H1 (cell line): ENCODE measurements around the gene MAGEB2. TPM values are rescaled to one million over a fixed set of nuclear protein-coding genes. Genes with fewer than 3 reads are reported as not detected.

Source experiments
- CTCF ChIA-PET: fragments of 300-600 bp; sonication (Branson Sonifier 250); formaldehyde crosslinking; loops from one replicate; lab custom pipeline; 2021; ENCODE audit not compliant: partially characterized antibody; lab: Charles Lee
- POLR2A ChIA-PET: fragments of 300-600 bp; sonication (Branson Sonifier 250); formaldehyde crosslinking; loops from one replicate; lab custom pipeline; 2021; ENCODE audit warnings: inconsistent platforms; ENCODE audit not compliant: partially characterized antibody; lab: Charles Lee
- DNase-seq, 2 experiments: peaks; one replicate each; pipeline versions ENCODE4 v3.0.0 to v3.0.0-alpha.2; 2010 to 2022; ENCODE audit warnings: low spot score in 2 of 2, low read depth in 1 of 2, mixed read lengths in 1 of 2
- FAIRE-seq: peaks from 2 replicates; lab custom pipeline; 2011; peaks lifted over from hg19 to GRCh38; lab: Jason Lieb, UNC
- H2AFZ ChIP-seq: 2 replicates; pipeline ENCODE4 v1.8.1; 2012; ENCODE audit warnings: low read length, inconsistent platforms
- H2AK5ac ChIP-seq: 2 replicates; pipeline ENCODE4 v1.6.1; 2013; ENCODE audit warnings: low read depth, low read length
- H2BK120ac ChIP-seq: replicated peaks from 2 replicates; pipeline ENCODE3; 2013; ENCODE audit warnings: low read depth, low read length, inconsistent platforms
- H2BK12ac ChIP-seq: 2 replicates; pipeline ENCODE4 v1.6.1; 2013; ENCODE audit warnings: low read depth, low read length
- H2BK15ac ChIP-seq: 2 replicates; pipeline ENCODE4 v1.6.1; 2013; ENCODE audit warnings: low read length
- H2BK20ac ChIP-seq: 2 replicates; pipeline ENCODE4 v1.6.1; 2013; ENCODE audit warnings: low read length
- H2BK5ac ChIP-seq: 2 replicates; pipeline ENCODE4 v1.6.1; 2013; ENCODE audit warnings: low read depth, low read length
- H3K14ac ChIP-seq: 2 replicates; pipeline ENCODE4 v1.6.1; 2013; ENCODE audit warnings: inconsistent platforms; ENCODE audit not compliant: insufficient read length
- H3K18ac ChIP-seq: 2 replicates; pipeline ENCODE4 v1.6.1; 2013; ENCODE audit warnings: low read length; ENCODE audit errors: extremely low read depth
- H3K23ac ChIP-seq: 2 replicates; pipeline ENCODE4 v1.6.1; 2013; ENCODE audit warnings: inconsistent platforms; ENCODE audit not compliant: insufficient read length
- H3K23me2 ChIP-seq: 2 replicates; pipeline ENCODE4 v1.6.1; 2013; ENCODE audit warnings: low read depth, low read length
- H3K27ac ChIP-seq: 2 replicates; pipeline ENCODE4 v1.6.1; 2011; ENCODE audit warnings: low read depth, low read length, inconsistent platforms
- H3K27me3 ChIP-seq, 4 experiments: replicated peaks in 1 of 4; 1 replicate in 1 of 4; 2 replicates in 3 of 4; pipeline versions ENCODE4 v1.6.1 to v1.8.1; 2011 to 2013; ENCODE audit warnings: low read length in 3 of 4, mild to moderate bottlenecking in 3 of 4, inconsistent platforms in 2 of 4, mixed read lengths in 2 of 4, moderate library complexity in 1 of 4; ENCODE audit not compliant: control insufficient read depth in 3 of 4, insufficient read depth in 3 of 4; ENCODE audit errors: extremely low read depth in 1 of 4
- H3K36me3 ChIP-seq, 4 experiments: 2 replicates each; pipeline versions ENCODE4 v1.6.1 to v1.8.1; 2011 to 2013; ENCODE audit warnings: mild to moderate bottlenecking in 4 of 4, low read length in 3 of 4, moderate library complexity in 2 of 4, control low read depth in 1 of 4, inconsistent platforms in 1 of 4; ENCODE audit not compliant: insufficient read depth in 4 of 4, control insufficient read depth in 2 of 4
- H3K4ac ChIP-seq: replicated peaks from 2 replicates; pipeline ENCODE3; 2013; ENCODE audit warnings: low read length, low read depth, mixed read lengths, inconsistent platforms; ENCODE audit not compliant: insufficient read length
- H3K4me1 ChIP-seq, 4 experiments: replicated peaks in 1 of 4; 1 replicate in 1 of 4; 2 replicates in 3 of 4; pipeline versions ENCODE4 v1.6.1 to v1.8.1; 2011 to 2013; ENCODE audit warnings: low read length in 3 of 4, inconsistent platforms in 2 of 4, mixed read lengths in 1 of 4; ENCODE audit not compliant: insufficient read depth in 4 of 4, control insufficient read depth in 3 of 4
- H3K4me2 ChIP-seq, 2 experiments: 2 replicates each; pipeline versions ENCODE4 v1.6.1 to v1.8.1; 2011 to 2013; ENCODE audit warnings: low read depth in 2 of 2, low read length in 2 of 2, control low read depth in 1 of 2, inconsistent platforms in 1 of 2, mild to moderate bottlenecking in 1 of 2; ENCODE audit not compliant: insufficient read depth in 1 of 2
- H3K4me3 ChIP-seq, 4 experiments: fragments of 200-600, 300-600 bp in 1 of 4; sonication (generic), shearing (Covaris generic), sonication (Bioruptor Twin) in 1 of 4; 2 replicates each; pipeline versions ENCODE4 v1.5.1 to v1.8.1; 2011 to 2016; ENCODE audit warnings: low read length in 4 of 4, low read depth in 3 of 4, control low read depth in 2 of 4, inconsistent platforms in 2 of 4, mild to moderate bottlenecking in 2 of 4, mixed read lengths in 1 of 4, moderate library complexity in 1 of 4; ENCODE audit not compliant: insufficient read depth in 2 of 4; ENCODE audit errors: extremely low read depth in 1 of 4
- H3K56ac ChIP-seq: replicated peaks from 2 replicates; pipeline ENCODE3; 2013; ENCODE audit warnings: low read depth, mild to moderate bottlenecking, mixed read lengths, low read length, inconsistent platforms; ENCODE audit not compliant: insufficient read length
- H3K79me1 ChIP-seq: 2 replicates; pipeline ENCODE4 v1.6.1; 2013; ENCODE audit warnings: low read depth, low read length, control low read depth
- H3K79me2 ChIP-seq, 2 experiments: 2 replicates each; pipeline versions ENCODE4 v1.6.1 to v1.8.1; 2012 to 2013; ENCODE audit warnings: low read length in 2 of 2, mild to moderate bottlenecking in 2 of 2, inconsistent platforms in 1 of 2; ENCODE audit not compliant: insufficient read depth in 2 of 2, control insufficient read depth in 1 of 2
- H3K9ac ChIP-seq, 4 experiments: replicated peaks in 1 of 4; 1 replicate in 1 of 4; 2 replicates in 3 of 4; pipeline versions ENCODE4 v1.6.1 to v1.8.1; 2011 to 2013; ENCODE audit warnings: low read depth in 3 of 4, low read length in 3 of 4, control low read depth in 2 of 4, mild to moderate bottlenecking in 2 of 4, moderate library complexity in 2 of 4, inconsistent platforms in 1 of 4; ENCODE audit errors: extremely low read depth in 1 of 4
- H3K9me3 ChIP-seq, 2 experiments: 2 replicates each; pipeline versions ENCODE4 v1.6.1 to v1.8.1; 2012 to 2013; ENCODE audit warnings: mild to moderate bottlenecking in 2 of 2, moderate library complexity in 2 of 2, control low read depth in 1 of 2, inconsistent platforms in 1 of 2, low read depth in 1 of 2, low read length in 1 of 2, mixed read lengths in 1 of 2; ENCODE audit not compliant: insufficient read depth in 2 of 2
- H4K20me1 ChIP-seq, 2 experiments: replicated peaks in 1 of 2; 2 replicates each; pipeline versions ENCODE3 to v1.8.1; 2011 to 2013; ENCODE audit warnings: inconsistent platforms in 2 of 2, low read length in 2 of 2, mild to moderate bottlenecking in 1 of 2; ENCODE audit not compliant: insufficient read depth in 2 of 2, control insufficient read depth in 1 of 2
- H4K5ac ChIP-seq: 2 replicates; pipeline ENCODE4 v1.6.1; 2013; ENCODE audit warnings: low read length, low read depth, mixed read lengths, inconsistent platforms; ENCODE audit not compliant: insufficient read length
- H4K8ac ChIP-seq: 2 replicates; pipeline ENCODE4 v1.8.0; 2013; ENCODE audit warnings: mild to moderate bottlenecking, moderate library complexity, low read length, inconsistent platforms; ENCODE audit not compliant: insufficient read depth; ENCODE audit errors: extremely low read depth
- H4K91ac ChIP-seq: replicated peaks from 2 replicates; pipeline ENCODE3; 2013; ENCODE audit warnings: low read length, mixed read lengths, inconsistent platforms; ENCODE audit not compliant: insufficient read length
- CHD2 ChIP-seq: IDR thresholded peaks from 2 replicates; pipeline ENCODE4 v1.6.1; 2012; ENCODE audit warnings: low read length, improper control_type of control experiment
- KDM5A ChIP-seq: fragments of 200-600 bp; IDR thresholded peaks from 2 replicates; pipeline ENCODE4 v1.7.1; 2012; ENCODE audit warnings: mild to moderate bottlenecking, low read length, inconsistent platforms, mixed read lengths
- RAD21 ChIP-seq, 2 experiments: IDR thresholded peaks in 1 of 2; conservative IDR thresholded peaks in 1 of 2; 2 replicates each; pipeline ENCODE4 v1.6.1; 2011; ENCODE audit warnings: low read depth in 2 of 2, low read length in 2 of 2, improper control_type of control experiment in 1 of 2, inconsistent platforms in 1 of 2, mild to moderate bottlenecking in 1 of 2, moderate library complexity in 1 of 2
- WGBS, 2 experiments: shearing (Covaris generic) in 1 of 2; methylation state at CpG; one replicate each; pipeline versions ENCODE4 v1.1.6 to v1.1.7; 2013 to 2015; ENCODE audit warnings: low lambda C conversion rate in 2 of 2, mixed read lengths in 2 of 2, inconsistent platforms in 1 of 2, low coverage in 1 of 2, missing lambda C conversion rate in 1 of 2; ENCODE audit not compliant: insufficient replicate concordance in 2 of 2, insufficient coverage in 1 of 2, insufficient read length in 1 of 2; ENCODE audit errors: extremely low coverage in 1 of 2, missing lambda C conversion rate in 1 of 2; 5-methylcytosine and 5-hydroxymethylcytosine counted together
- polyA plus RNA-seq, 7 experiments: library from polyadenylated mRNA; depleted of rRNA in 3 of 7; stranded (reverse) in 5 of 7; unstranded in 2 of 7; fragments of >200 nt in 5 of 7; fragments of 200-250 nt in 2 of 7; gene quantifications; 1 replicate in 5 of 7; 2 replicates in 1 of 7; 4 replicates in 1 of 7; pipeline versions ENCODE4 v1.2.1 to v1.2.3, GENCODE V29; 2011 to 2013; ENCODE audit warnings: missing spikeins in 2 of 7, mixed read lengths in 2 of 7
- total RNA-seq: library from RNA; stranded (reverse); fragmentation: NEBNext Ultra II Directional; extraction: Animal tissue kit (Norgen Biotek cat#: 25700); gene quantifications from 2 replicates; pipeline ENCODE4 v1.2.1, GENCODE V29; 2021
- TF ChIP-seq, protein P1 (sequence below): IDR thresholded peaks from 2 replicates; pipeline ENCODE4 v1.6.1; 2012; ENCODE audit warnings: inconsistent platforms
- TF ChIP-seq, protein P2 (sequence below), 3 experiments: IDR thresholded peaks; 1 replicate in 2 of 3; 2 replicates in 1 of 3; pipeline versions ENCODE4 v1.5.1 to v1.6.1; 2011; ENCODE audit warnings: low read length in 3 of 3, mild to moderate bottlenecking in 3 of 3, inconsistent platforms in 2 of 3, low read depth in 1 of 3, moderate library complexity in 1 of 3; ENCODE audit not compliant: insufficient read depth in 1 of 3; ENCODE audit errors: control extremely low read depth in 1 of 3

The MAGEB2 gene
- total and polyA plus RNA-seq, 2 of the 8 experiments (the other 6 are each of a cell fraction or from before 2014, with no cell fraction given) = not detected

DNA sequence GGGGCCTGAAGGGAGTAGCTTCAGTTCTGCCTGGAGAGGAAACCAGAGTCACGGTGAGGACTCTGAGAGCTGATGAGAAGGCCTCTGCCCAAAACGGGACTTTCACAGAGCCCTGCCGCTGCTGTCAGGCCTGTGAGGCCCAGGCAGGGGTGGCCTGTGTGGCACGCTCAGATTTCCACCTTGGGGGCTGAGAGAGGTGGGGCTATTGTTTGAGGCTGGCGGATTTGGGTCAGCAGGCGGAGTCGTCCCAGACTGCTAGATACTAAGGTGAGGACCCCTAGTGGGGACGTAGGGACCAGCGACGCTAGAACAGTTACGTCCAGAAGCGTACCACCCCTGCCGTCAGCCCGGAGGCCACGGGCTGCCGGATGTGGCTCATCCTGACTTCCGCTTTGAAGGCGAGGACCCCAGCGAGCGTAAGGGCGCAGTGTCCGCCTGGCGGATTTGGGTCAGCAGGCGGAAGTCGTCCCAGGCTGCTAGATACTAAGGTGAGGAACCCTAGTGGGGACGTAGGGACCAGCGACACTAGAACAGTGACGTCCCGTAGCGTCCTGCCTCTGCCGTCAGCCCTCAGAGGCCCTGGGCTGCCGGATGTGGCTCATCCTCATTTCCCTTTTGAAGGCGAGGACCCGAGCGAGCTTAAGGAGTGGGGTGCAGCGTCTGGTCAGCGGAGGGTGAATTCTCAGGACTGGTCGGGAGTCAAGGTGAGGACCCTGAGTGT, 31.6 kb downstream of the MAGEB2 start, which contains the start of gene MAGEB1:
Gene MAGEB1 (plus strand): TSS at position 378 of the 721 bp plus-strand sequence. CDS start 3,348 bp downstream, outside the sequence.
- Histone ChIP-seq H3K18ac (no peak within 1 kb of the TSS; the same call in 1 of the 2 replicates), H3K9me3 (no peaks in the 10 kb centered on the region; a peak in 1 of 4 replicates), H3K23me2 (no peaks in the 10 kb centered on the region), H3K36me3 (no peaks in the 10 kb centered on the region), H3K56ac (no peak within 1 kb of the TSS), H3K4ac (no peak within 1 kb of the TSS), H3K27ac (no peak within 1 kb of the TSS), H4K91ac (no peak within 1 kb of the TSS), H3K79me2 (no peaks in the 10 kb centered on the region), H2BK120ac (no peak within 1 kb of the TSS), H2AK5ac (no peak within 1 kb of the TSS), H3K4me3 (no peak within 1 kb of the TSS), H3K27me3 (no peaks in the 10 kb centered on the region), H3K4me1 (peaks cover 0 to 4% (median 0%) of the 10 kb centered on the region in 4 experiments; a peak in 1 of 7 replicates), H3K79me1 (no peaks in the 10 kb centered on the region), H3K4me2 (no peak within 1 kb of the TSS), H2BK20ac (no peak within 1 kb of the TSS), H2BK5ac (no peak within 1 kb of the TSS), H4K20me1 (no peaks in the 10 kb centered on the region)
- FAIRE-seq (no peak), DNase-seq (peak; percentile 33 to 47)
- WGBS, 2 experiments = 87% methylated on average over 18 of the region's 38 CpGs; no CpG with 5 or more reads in 1 of the 2 experiments
- POLR2A ChIA-PET = no interaction called here
- CTCF ChIA-PET = interaction anchor here (0.7 to 1.0 kb wide), 3 partner anchors 46 to 104 kb away, joined by 3 to 4 read pairs (median 3); no protein-coding TSS in a partner anchor
- TF ChIP-seq, protein P1, sequence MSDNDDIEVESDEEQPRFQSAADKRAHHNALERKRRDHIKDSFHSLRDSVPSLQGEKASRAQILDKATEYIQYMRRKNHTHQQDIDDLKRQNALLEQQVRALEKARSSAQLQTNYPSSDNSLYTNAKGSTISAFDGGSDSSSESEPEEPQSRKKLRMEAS = 0 out of 2 replicates have a peak, but pooled peaks have one; percentile 6
- TF ChIP-seq RAD21 (IDR thresholded peaks at IDR 0.05 in 1 of 2, conservative IDR thresholded peaks at IDR 0.05 in 1 of 2; ENCODE audit: low read depth in 2 of 2, low read length in 2 of 2) (peak; percentile 28 to 48), KDM5A (no peak), CHD2 (no peak)
- TF ChIP-seq, protein P2, sequence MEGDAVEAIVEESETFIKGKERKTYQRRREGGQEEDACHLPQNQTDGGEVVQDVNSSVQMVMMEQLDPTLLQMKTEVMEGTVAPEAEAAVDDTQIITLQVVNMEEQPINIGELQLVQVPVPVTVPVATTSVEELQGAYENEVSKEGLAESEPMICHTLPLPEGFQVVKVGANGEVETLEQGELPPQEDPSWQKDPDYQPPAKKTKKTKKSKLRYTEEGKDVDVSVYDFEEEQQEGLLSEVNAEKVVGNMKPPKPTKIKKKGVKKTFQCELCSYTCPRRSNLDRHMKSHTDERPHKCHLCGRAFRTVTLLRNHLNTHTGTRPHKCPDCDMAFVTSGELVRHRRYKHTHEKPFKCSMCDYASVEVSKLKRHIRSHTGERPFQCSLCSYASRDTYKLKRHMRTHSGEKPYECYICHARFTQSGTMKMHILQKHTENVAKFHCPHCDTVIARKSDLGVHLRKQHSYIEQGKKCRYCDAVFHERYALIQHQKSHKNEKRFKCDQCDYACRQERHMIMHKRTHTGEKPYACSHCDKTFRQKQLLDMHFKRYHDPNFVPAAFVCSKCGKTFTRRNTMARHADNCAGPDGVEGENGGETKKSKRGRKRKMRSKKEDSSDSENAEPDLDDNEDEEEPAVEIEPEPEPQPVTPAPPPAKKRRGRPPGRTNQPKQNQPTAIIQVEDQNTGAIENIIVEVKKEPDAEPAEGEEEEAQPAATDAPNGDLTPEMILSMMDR (IDR thresholded peaks at IDR 0.05; ENCODE audit: control extremely low read depth in 1 of 3, insufficient read depth in 1 of 3, low read depth in 1 of 3, low read length in 3 of 3) = peak; percentile 43 to 50 (median 47)
- TF ChIP-seq, all 59 proteins: peak for 3
- Histone ChIP-seq H2BK12ac (no peak within 1 kb of the TSS), H2BK15ac (no peak within 1 kb of the TSS), H3K14ac (no peak within 1 kb of the TSS), H3K9ac (no peak within 1 kb of the TSS), H4K8ac (no peak within 1 kb of the TSS), H3K23ac (no peak within 1 kb of the TSS), H2AFZ (peak within 1 kb of the TSS; percentile 32; the same call in 1 of the 2 replicates), H4K5ac (no peak within 1 kb of the TSS)
